ENCODE data around the gene MORF4L1. TPM values are rescaled to one million over a fixed set of nuclear protein-coding genes. Genes with fewer than 3 reads are reported as not detected.
"Not testable (repeated sequence)": the region's sequence is repeated elsewhere in the genome, so short reads cannot be mapped to it uniquely, and the experiment has no call there.

The MORF4L1 gene
- polyA plus RNA-seq, 1 donor: 513 TPM

GRCh38 chr15:78900819-78901533, 28.3 kb downstream of the MORF4L1 start:
- DNase-seq (ENCODE audit: low read depth): not testable (repeated sequence)

GRCh38 chr15:78902281-78903032, 29.8 kb downstream of the MORF4L1 start:
- not testable (repeated sequence) for DNase-seq (ENCODE audit: low read depth)

DNA sequence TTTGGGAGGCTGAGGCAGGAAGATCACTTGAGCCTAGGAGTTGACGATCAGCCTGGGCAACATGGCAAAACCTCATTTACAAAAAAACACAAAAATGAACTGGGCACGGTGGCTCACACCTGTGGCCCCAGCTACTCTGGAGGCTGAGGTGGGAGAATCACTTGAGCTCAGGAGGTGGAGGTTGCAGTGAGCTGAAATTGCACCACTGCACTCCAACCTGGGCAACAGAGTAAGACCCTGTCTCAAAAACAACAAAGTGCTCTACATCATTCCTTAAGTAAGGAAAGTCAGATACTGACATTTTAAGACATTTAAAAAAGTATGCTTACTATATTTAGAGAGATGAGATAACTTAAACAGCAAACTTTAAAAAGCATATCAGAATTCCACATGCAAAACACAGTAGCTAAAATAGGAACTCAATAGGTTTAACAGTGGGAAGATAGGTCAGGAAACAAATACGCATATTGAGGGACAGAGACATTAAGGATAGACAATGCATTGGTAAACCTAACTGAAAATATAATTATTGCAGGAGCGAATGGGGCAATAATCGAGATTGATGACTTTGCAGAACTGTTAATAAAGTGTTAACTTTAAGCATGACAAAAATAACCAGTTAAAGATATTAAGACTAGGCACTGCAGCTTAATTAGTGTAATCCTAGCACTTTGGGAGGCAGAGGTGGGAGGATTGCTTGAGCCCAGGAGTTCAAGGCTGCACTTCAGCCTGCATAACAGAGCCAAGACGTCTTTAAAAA, 32.1 kb downstream of the MORF4L1 start:
- DNase-seq (ENCODE audit: low read depth): no peak

- no peak for DNase-seq (ENCODE audit: low read depth)
These were observed 33.6 kb downstream of the MORF4L1 start for GRCh38 chr15:78906316-78906620.

DNA sequence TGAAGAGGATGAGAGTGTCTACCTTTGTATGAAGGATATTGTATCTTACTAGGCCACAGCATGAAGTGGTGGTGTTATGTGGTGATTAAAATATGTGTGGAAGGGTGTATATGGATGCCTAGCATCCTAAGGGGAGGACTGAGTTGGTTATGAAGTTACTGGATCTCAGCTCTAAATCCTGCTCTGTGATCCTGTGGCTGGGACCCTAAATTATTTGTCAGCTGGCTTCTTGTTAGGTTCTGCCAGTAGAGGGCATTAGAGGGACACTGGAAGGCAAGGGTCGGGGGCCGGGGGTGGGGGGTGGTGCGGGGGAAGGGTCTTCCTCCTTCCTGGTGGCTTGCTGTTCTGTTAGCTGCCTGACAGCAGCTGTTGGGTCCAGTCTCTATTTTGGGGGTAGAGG, 34.9 kb downstream of the MORF4L1 start:
- DNase-seq (ENCODE audit: low read depth): no peak

DNA sequence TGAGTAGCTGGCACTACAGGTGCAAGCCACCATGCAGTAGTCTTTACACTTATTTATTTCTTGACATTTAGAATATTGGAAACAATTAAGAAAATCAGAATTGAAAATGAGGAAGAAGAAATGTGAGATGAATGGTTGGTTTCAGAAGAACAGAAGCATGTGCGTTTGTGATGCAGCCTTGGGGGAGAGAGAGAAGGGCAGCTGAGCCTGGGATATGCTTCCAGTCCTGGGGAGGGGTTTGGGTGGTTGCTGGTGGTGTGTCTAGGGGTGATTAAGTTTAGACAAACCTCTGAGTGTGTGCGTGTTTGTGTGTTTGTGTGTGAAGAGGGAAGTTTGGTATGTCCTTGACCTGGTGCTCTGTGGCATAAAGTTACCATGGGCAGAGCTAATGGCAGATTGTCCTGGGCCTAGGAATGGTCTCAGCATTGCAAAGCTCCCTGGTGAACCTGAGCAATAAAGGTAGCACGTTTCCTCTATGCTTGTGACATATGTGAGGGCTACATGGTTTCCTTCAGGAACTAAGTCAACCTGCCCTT, 36.5 kb downstream of the MORF4L1 start:
- no peak for DNase-seq (ENCODE audit: low read depth)

- no peak for DNase-seq (ENCODE audit: low read depth)
These were observed 37.1 kb downstream of the MORF4L1 start for GRCh38 chr15:78909791-78910228.

DNA sequence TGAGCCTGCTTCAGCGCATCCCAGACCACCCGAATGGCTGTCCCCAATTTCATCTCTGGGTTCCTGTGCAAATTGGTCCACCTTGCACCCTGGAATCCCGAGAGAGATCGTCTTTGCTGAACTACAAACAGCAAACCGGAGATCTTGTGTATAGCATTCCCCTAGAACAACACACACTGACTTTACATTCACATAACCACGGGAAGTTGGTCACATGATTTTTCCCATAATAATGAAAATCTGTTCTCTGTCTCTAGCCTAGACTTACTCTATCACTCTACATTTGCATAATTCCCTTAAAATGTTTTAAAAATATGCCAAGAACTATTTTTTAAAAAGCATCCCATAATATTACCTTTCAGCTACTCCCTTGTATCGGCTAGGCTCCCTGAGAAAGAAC, 37.6 kb downstream of the MORF4L1 start:
- no peak for DNase-seq (ENCODE audit: low read depth)

DNA sequence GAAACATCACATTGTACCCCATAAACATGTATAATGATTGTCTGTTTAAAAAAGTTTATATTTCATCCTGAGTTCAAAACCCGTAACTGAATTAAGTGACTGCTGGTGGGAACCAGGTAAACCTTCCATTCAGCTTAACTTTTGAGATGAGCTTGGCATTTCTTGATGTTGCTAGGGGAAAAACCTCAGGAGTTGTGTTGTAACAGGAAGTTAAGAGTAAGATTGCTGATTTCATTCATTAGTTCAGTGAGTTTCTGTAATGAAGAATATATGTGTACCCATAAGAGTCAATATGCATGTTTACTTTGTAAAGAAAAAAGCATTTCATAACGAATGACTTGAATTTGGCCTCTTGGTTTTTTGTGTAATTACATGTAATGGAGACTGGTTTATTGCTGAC, 39.6 kb downstream of the MORF4L1 start:
- DNase-seq (ENCODE audit: low read depth): no peak

DNA sequence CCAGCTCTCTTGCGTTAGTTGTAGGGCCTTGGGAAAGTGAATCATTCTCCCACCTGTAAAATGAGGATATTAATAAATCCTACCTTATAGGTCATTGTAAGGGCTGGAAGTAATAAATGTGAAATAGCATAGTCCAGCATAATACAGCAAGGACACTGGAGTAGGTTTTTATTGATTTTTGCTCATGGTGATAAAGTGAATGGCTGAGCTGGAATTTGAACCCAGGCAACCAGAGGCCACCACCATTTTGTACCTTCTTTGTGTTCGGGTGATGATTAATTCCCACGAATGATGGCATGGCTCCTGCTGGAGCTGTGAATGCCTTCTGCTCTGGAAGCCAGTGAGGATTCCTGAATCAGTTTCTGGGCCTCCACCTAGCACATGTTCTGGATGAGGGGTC, 40.3 kb downstream of the MORF4L1 start:
- DNase-seq (ENCODE audit: low read depth): no peak

DNA sequence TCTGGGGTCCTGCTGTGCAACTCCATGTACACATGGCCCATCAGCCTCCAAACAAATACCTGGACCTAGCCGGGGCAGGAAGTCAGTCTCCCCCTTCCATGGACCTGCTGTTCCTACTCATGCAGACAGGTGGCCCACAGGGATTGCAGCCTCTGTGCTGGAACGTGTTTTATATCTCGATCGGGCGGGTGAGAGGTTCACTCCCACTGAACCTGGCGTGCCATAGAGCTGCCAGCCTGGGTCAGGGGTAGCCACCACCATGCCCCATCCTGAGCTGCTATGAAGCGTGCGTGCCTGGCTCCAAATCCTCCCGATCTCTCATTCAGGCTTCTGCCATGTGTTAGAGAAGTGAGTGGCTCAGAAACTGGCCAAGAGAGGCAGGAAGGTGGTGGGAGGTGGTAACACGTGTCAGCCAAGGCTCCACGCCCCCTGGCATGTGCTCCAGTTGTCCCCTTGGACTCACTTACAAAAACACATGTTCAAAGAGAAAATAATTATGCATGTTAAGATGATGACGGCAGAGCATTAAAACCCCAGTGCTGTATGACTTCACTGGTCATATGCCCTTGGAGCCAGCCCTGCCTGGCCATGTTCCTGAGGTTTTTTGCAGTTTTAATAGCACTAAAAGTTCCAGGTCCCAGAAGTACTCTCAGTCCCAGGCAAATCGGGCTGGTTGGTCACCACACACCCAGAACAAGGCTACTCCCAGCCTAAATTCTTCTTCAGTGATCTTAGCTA, 41.5 kb downstream of the MORF4L1 start:
- DNase-seq (ENCODE audit: low read depth): no peak

DNA sequence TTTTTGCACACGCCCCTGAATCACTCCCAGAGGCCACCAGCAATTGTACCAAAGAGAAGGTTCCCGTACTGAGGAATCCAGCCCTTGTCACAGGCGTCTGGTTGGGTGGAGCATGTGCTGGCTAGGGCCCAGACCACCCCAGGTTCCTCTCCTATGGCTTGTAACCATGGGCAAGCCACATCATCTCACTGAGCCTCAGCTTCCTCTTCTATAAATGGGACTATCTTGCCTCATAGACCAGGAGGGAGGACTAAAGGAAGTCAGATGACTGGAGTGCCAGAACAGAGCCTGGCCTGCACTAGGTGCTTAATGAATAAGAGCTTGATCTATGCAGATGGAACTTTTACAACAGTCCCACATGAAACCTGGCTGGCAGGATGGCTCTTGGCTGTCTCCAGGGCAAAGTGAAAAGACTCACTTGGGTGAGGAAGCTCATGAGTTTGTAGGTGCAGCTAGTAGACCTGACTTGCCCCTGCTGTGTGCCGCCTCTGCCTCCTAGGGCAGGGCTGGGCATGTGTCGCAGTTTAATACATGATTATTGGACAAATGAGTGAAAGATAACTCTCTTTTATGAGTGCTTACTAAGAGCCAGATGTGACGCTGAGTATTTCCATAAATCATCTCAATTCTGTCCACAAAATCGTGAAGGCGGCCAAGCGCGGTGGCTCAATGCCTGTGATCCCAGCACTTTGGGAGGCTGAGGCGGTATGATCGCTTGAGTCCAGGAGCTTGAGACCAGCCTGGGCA, 42.8 kb downstream of the MORF4L1 start:
- DNase-seq (ENCODE audit: low read depth): no peak

DNA sequence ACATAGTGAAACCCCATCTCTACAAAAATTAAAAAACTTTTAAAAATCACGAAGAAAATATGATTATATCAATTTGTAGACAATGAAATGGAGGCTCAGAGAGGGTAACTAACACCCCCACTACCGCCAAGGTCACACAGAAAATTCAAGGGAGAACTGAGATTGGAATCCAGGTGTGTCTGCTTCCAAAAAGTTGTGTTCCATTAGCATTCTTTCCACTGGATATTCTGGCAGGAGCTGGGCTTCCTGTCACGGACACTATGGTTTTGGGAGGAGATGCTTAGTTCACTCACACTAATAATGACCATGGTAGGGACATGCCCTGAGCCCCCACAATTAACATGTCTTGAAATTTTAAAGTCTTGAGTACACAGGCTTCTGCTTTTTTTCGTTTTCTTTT, 43.4 kb downstream of the MORF4L1 start:
- no peak for DNase-seq (ENCODE audit: low read depth)

DNA sequence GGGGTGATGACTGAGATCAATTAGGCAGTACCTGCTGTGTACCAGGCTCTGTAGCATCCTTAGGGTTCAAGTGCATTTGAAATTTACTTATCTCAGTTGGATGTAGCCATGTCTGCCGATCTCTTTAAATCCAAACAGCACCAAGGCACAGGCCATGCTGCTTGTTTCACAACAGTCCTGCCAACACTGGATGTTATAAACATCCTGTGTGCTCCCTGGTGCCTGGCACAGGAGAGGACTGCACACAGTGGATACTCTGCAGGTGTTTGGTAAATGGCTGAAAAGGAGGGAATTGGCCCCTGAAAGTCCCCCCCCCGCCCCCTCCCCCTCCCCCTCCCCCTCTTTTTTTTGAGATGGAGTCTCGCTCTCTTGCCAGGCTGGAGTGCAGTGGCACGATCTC, 45.2 kb downstream of the MORF4L1 start:
- no peak for DNase-seq (ENCODE audit: low read depth)

DNA sequence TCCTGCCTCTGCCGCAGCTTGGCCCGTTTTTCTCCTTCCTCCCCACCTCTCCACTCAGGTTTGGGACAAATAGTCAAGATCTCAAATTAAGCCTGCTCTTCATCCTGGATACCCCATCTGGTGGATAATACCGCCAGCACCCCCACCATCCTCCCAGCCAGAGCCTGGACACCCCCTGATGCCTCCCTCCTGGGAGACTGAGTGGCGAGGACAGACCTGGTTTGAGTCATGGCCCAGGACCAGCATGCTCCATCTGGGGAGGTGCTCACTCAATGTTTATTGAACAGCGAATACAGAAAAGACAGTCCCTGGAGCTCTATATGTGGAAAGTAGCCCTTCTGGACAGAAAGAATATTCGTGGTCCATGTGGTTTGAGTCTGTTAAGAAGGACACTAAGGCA, 48.8 kb downstream of the MORF4L1 start:
- DNase-seq (ENCODE audit: low read depth): no peak

DNA sequence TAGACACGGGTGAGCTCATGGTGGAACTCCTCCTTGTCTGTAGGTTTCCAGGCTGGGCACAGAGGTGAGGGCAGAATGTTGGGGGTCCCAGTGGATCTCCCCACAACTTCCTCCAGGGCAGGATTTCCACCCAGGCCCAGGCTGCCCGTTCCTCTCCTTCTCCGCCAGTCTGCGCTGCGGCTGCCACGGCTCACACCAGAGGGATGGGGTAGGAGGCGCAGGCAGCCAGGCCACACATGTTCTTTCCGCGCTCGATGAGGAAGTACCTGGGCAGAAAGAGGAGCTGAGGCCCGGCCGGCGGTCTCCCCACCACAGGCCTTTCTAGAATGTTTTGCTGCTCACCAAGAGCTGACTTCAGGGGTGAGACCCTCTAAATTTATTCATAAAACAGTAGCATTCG, 49.2 kb downstream of the MORF4L1 start:
- DNase-seq (ENCODE audit: low read depth): no peak

- no peak for DNase-seq (ENCODE audit: low read depth)
These were observed 49.8 kb downstream of the MORF4L1 start for GRCh38 chr15:78922527-78922926.

DNA sequence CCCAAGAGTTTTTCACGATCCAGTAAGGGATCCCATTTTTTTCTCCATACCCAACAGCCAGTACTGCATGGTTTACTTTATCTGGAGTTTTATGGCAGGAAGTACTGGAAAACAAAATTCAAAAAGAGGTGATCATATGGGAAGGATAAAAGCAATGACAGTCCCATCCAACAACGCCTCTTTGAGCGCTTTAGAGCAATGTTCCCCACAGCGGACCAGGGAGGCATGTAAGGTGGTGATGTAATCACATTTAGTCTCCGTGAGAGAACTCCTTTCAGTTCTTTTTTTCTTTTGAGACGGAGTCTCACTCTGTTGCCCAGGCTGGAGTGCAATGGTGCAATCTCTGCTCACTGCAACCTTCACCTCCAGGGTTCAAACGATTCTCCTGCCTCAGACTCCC, 50.3 kb downstream of the MORF4L1 start:
- DNase-seq (ENCODE audit: low read depth): no peak

DNA sequence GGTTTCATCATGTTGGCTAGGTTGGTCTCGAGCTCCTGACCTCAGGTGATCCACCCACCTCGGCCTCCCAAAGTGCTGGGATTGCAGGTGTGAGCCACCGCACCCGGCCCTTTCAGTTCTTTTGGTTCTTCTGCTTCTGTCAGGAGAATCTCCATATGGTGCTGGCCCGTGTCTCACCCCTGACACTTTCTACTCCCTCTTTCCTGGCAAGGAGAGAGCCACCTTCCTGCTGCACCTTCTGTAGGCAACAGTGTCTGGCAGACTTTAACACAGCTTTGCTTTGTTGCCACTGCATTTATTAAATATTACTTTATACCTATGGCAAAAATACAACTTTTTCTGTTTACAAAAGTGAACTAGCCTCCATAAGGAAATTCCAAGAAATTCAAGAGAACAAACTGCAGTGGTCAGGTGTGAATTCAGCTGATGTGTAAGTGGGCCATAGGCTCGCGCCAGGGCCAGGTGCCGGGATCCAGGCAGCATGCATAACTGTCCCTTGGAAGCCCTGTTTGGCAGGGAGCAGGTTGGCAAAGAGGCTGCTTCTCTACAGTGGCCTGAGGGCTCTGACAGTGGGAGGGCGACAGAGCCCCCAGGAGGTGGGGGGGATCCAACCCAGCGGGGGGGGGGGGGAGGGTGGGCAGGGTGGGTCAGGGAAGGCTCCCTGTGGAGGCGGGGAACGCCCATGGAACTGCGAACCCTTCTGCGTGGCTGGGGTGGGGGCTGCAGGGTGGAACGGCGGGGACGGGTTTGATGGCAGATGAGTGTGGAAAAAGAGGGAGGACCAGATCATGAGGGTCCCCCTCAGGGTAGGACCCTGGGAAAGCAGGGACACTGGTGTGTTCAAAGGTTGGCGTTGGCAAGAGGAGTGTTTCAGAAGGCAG, 51.0 kb downstream of the MORF4L1 start:
- DNase-seq (ENCODE audit: low read depth): no peak

- DNase-seq (ENCODE audit: low read depth): no peak
These were observed 52.5 kb downstream of the MORF4L1 start for GRCh38 chr15:78925076-78925624.
